Stimulated activated CD8-positive, alpha-beta memory T cell treated with anti-CD3 and anti-CD28 coated beads, Interleukin-12 subunit alpha, Interleukin-12 subunit beta, amount 100 ng/mL, for 1 hour (primary cell): ENCODE measurements around the gene CFAP107.
"Not testable (repeated sequence)": the region's sequence is repeated elsewhere in the genome, so short reads cannot be mapped to it uniquely, and the experiment has no call there.

Experiments
- DNase-seq: peaks from one replicate; pipeline ENCODE4 v3.0.0-alpha.2; 2020; ENCODE audit warnings: low read depth

CFAP107 gene

GRCh38 chr1:12778061-12778460 lies 32.1 kb downstream of the CFAP107 start:
- DNase-seq = no peak

GRCh38 chr1:12778907-12779306 lies 32.9 kb downstream of the CFAP107 start:
- DNase-seq = no peak

- not testable (repeated sequence) for DNase-seq
Observed at GRCh38 chr1:12781488-12781887, 35.5 kb downstream of the CFAP107 start.

GRCh38 chr1:12783783-12784182 lies 37.8 kb downstream of the CFAP107 start:
- DNase-seq = not testable (repeated sequence)

- not testable (repeated sequence) for DNase-seq
Observed at GRCh38 chr1:12784729-12785128, 38.7 kb downstream of the CFAP107 start.

GRCh38 chr1:12791097-12791496 lies 45.1 kb downstream of the CFAP107 start, which contains the start of gene PRAMEF1:
TSS of gene PRAMEF1 (plus strand) at chr1:12791397. CDS start at chr1:12793228, 1,831 bp downstream.
- not testable (repeated sequence) for DNase-seq

GRCh38 chr1:12798911-12799310 lies 52.9 kb downstream of the CFAP107 start:
- DNase-seq = no peak

- DNase-seq = no peak
Observed at GRCh38 chr1:12799730-12800129, 53.7 kb downstream of the CFAP107 start.

GRCh38 chr1:12809933-12810332 lies 63.9 kb downstream of the CFAP107 start:
- DNase-seq = no peak

- DNase-seq = no peak
Observed at GRCh38 chr1:12810691-12811408, 64.8 kb downstream of the CFAP107 start.

- no peak for DNase-seq
Observed at GRCh38 chr1:12811409-12811784, 65.4 kb downstream of the CFAP107 start.
